IMR-90 (cell line): ENCODE results near the gene PRPF8. TPM values are rescaled to one million over a fixed set of nuclear protein-coding genes. Genes with fewer than 3 reads are reported as not detected.

Experiments
- ATAC-seq: fragments of 200-7000 bp; cut with Tn5 transposase; 2 replicates; pipeline ENCODE4 v1.9.1; 2020; ENCODE audit warnings: low read depth, mild to moderate bottlenecking, moderate library complexity
- BruUV-seq: library from RNA; stranded (reverse); fragments of 400-500 nt; replicated peaks from 2 replicates; lab custom pipeline; 2021; lab: Mats Ljungman, UMichigan
- CTCF ChIA-PET: fragments of 300-600 bp; formaldehyde crosslinking; extraction: SDS; loops from one replicate; lab custom pipeline; 2021; ENCODE audit warnings: antibody characterized with exemption; lab: Yijun Ruan, JAX
- POLR2A ChIA-PET: fragments of 300-600 bp; sonication (Branson Sonifier 250); formaldehyde crosslinking; loops from one replicate; lab custom pipeline; 2022; ENCODE audit warnings: antibody characterized with exemption; ENCODE audit not compliant: unreplicated experiment; lab: Charles Lee
- DNase-seq: peaks from one replicate; pipeline ENCODE4 v3.0.0; 2013
- H2AFZ ChIP-seq: replicated peaks from 2 replicates; pipeline ENCODE3; 2013; ENCODE audit warnings: low read length, mild to moderate bottlenecking; ENCODE audit not compliant: poor library complexity
- H2AK5ac ChIP-seq: 2 replicates; pipeline ENCODE4 v1.6.1; 2013; ENCODE audit warnings: low read depth, low read length, inconsistent platforms
- H2AK9ac ChIP-seq: replicated peaks from 2 replicates; pipeline ENCODE3; 2013; ENCODE audit warnings: mild to moderate bottlenecking, low read depth, low read length, moderate library complexity; ENCODE audit not compliant: poor library complexity
- H2BK120ac ChIP-seq: 2 replicates; pipeline ENCODE4 v1.6.1; 2013; ENCODE audit warnings: low read depth, low read length, inconsistent platforms
- H2BK15ac ChIP-seq: 3 replicates; pipeline ENCODE4 v1.6.1; 2013; ENCODE audit warnings: low read depth, low read length, inconsistent platforms
- H2BK20ac ChIP-seq: 2 replicates; pipeline ENCODE4 v1.6.1; 2013; ENCODE audit warnings: low read depth, mild to moderate bottlenecking, inconsistent platforms, low read length, moderate library complexity
- H2BK5ac ChIP-seq: 2 replicates; pipeline ENCODE4 v1.6.1; 2013; ENCODE audit warnings: mild to moderate bottlenecking, low read depth, low read length, inconsistent platforms; ENCODE audit not compliant: poor library complexity, severe bottlenecking
- H3K14ac ChIP-seq: replicated peaks from 2 replicates; pipeline ENCODE4 v1.6.1; 2013; ENCODE audit warnings: low read depth, low read length, inconsistent platforms
- H3K18ac ChIP-seq: 2 replicates; pipeline ENCODE4 v1.6.1; 2013; ENCODE audit warnings: low read depth, low read length, control low read depth
- H3K23ac ChIP-seq: 2 replicates; pipeline ENCODE4 v1.6.1; 2013; ENCODE audit warnings: low read depth, low read length, inconsistent platforms
- H3K27ac ChIP-seq: 2 replicates; pipeline ENCODE4 v1.5.1; 2013; ENCODE audit warnings: mild to moderate bottlenecking, control low read depth, low read length; ENCODE audit not compliant: insufficient read depth
- H3K27me3 ChIP-seq: 2 replicates; pipeline ENCODE4 v1.6.1; 2013; ENCODE audit warnings: low read length; ENCODE audit not compliant: control insufficient read depth, insufficient read depth
- H3K36me3 ChIP-seq: 2 replicates; pipeline ENCODE4 v1.6.1; 2013; ENCODE audit warnings: low read length, mixed read lengths; ENCODE audit not compliant: control insufficient read depth, insufficient read depth
- H3K4ac ChIP-seq: 2 replicates; pipeline ENCODE4 v1.6.1; 2013; ENCODE audit warnings: low read depth, low read length, inconsistent platforms
- H3K4me1 ChIP-seq: 2 replicates; pipeline ENCODE4 v1.6.1; 2013; ENCODE audit warnings: low read length, mixed read lengths; ENCODE audit not compliant: control insufficient read depth, insufficient read depth
- H3K4me2 ChIP-seq: 2 replicates; pipeline ENCODE4 v1.6.1; 2013; ENCODE audit warnings: low read depth, mild to moderate bottlenecking, control low read depth, low read length, moderate library complexity
- H3K4me3 ChIP-seq: 2 replicates; pipeline ENCODE4 v1.5.1; 2013; ENCODE audit warnings: low read depth, mild to moderate bottlenecking, control low read depth, low read length, moderate library complexity; ENCODE audit not compliant: insufficient read depth
- H3K56ac ChIP-seq: 2 replicates; pipeline ENCODE4 v1.6.1; 2013; ENCODE audit warnings: low read length, inconsistent platforms; ENCODE audit not compliant: insufficient read depth; ENCODE audit errors: extremely low read depth
- H3K79me1 ChIP-seq, 2 experiments: 2 replicates each; pipeline ENCODE4 v1.6.1; 2013; ENCODE audit warnings: low read length in 2 of 2, inconsistent platforms in 1 of 2, low read depth in 1 of 2
- H3K9ac ChIP-seq: 2 replicates; pipeline ENCODE4 v1.6.1; 2013; ENCODE audit warnings: low read depth, low read length, control low read depth
- H3K9me1 ChIP-seq: 2 replicates; pipeline ENCODE4 v1.6.1; 2013; ENCODE audit warnings: low read length, inconsistent platforms; ENCODE audit not compliant: insufficient read depth
- H3K9me3 ChIP-seq: 2 replicates; pipeline ENCODE4 v1.6.1; 2013; ENCODE audit warnings: low read length; ENCODE audit not compliant: control insufficient read depth, insufficient read depth
- H4K20me1 ChIP-seq: 2 replicates; pipeline ENCODE4 v1.6.1; 2013; ENCODE audit warnings: low read length, inconsistent platforms; ENCODE audit not compliant: insufficient read depth
- H4K5ac ChIP-seq: 2 replicates; pipeline ENCODE4 v1.6.1; 2013; ENCODE audit warnings: mild to moderate bottlenecking, low read depth, low read length, control low read depth
- H4K8ac ChIP-seq, 2 experiments: 2 replicates each; pipeline ENCODE4 v1.6.1; 2013; ENCODE audit warnings: low read depth in 2 of 2, low read length in 2 of 2, control low read depth in 1 of 2, inconsistent platforms in 1 of 2
- H4K91ac ChIP-seq: 2 replicates; pipeline ENCODE4 v1.6.1; 2013; ENCODE audit warnings: low read depth, low read length, inconsistent platforms; ENCODE audit not compliant: insufficient read depth
- BHLHE40 ChIP-seq: fragments of 150-350 bp; IDR thresholded peaks from 2 replicates; pipeline ENCODE4 v1.6.1; 2016; ENCODE audit warnings: mild to moderate bottlenecking, low read depth, low read length
- CEBPB ChIP-seq: IDR thresholded peaks from 2 replicates; pipeline ENCODE4 v1.6.1; 2012; ENCODE audit warnings: low read depth, low read length, improper control_type of control experiment
- CHD1 ChIP-seq: IDR thresholded peaks from 2 replicates; pipeline ENCODE4 v1.6.1; 2012; ENCODE audit warnings: low read depth, low read length, improper control_type of control experiment
- CTCF ChIP-seq: conservative IDR thresholded peaks from 2 replicates; pipeline ENCODE4 v1.5.1; 2012; ENCODE audit warnings: mild to moderate bottlenecking, low read depth, low read length, improper control_type of control experiment
- ELK1 ChIP-seq: fragments of 150-350 bp; IDR thresholded peaks from 2 replicates; pipeline ENCODE4 v1.6.1; 2016; ENCODE audit warnings: low read depth, mild to moderate bottlenecking, low read length, moderate library complexity, borderline replicate concordance
- FOS ChIP-seq: fragments of 150-350 bp; IDR thresholded peaks from 2 replicates; pipeline ENCODE4 v1.6.1; 2016; ENCODE audit warnings: low read depth, low read length
- MAFK ChIP-seq: IDR thresholded peaks from 2 replicates; pipeline ENCODE4 v1.6.1; 2012; ENCODE audit warnings: low read depth, low read length, improper control_type of control experiment
- MXI1 ChIP-seq: IDR thresholded peaks from 2 replicates; pipeline ENCODE4 v1.6.1; 2012; ENCODE audit warnings: low read depth, mild to moderate bottlenecking, low read length, moderate library complexity, borderline replicate concordance
- NFE2L2 ChIP-seq: fragments of 150-350 bp; IDR thresholded peaks from 2 replicates; pipeline ENCODE4 v1.6.1; 2016; ENCODE audit warnings: low read depth, mild to moderate bottlenecking, low read length
- POLR2A ChIP-seq: IDR thresholded peaks from 2 replicates; pipeline ENCODE4 v1.6.1; 2012; ENCODE audit warnings: mild to moderate bottlenecking, low read depth, low read length
- RAD21 ChIP-seq: IDR thresholded peaks from 2 replicates; pipeline ENCODE4 v1.6.1; 2012; ENCODE audit warnings: low read length, improper control_type of control experiment
- RCOR1 ChIP-seq: IDR thresholded peaks from 2 replicates; pipeline ENCODE4 v1.6.1; 2012; ENCODE audit warnings: mild to moderate bottlenecking, low read length, improper control_type of control experiment; ENCODE audit not compliant: insufficient replicate concordance
- RFX5 ChIP-seq: IDR thresholded peaks from 2 replicates; pipeline ENCODE4 v1.8.0; 2012; ENCODE audit warnings: low read depth, mild to moderate bottlenecking, low read length, moderate library complexity
- SMC3 ChIP-seq: fragments of 150-350 bp; IDR thresholded peaks from 2 replicates; pipeline ENCODE4 v1.6.1; 2016; ENCODE audit warnings: low read depth, mild to moderate bottlenecking, antibody characterized with exemption, low read length, moderate library complexity
- WGBS, 2 experiments: methylation state at CpG; one replicate each; pipeline versions ENCODE4 v1.1.5 to v1.1.7; 2013; ENCODE audit warnings: missing lambda C conversion rate in 2 of 2; ENCODE audit not compliant: insufficient read length in 1 of 2; ENCODE audit errors: extremely low coverage in 2 of 2; 5-methylcytosine and 5-hydroxymethylcytosine counted together
- dilution Hi-C: fragments of 300-500 bp; cut with HindIII; formaldehyde crosslinking; loops from one replicate; pipeline ENCODE4 v1.14.3; 2018; ENCODE audit warnings: low sequenced_read_pairs; ENCODE audit not compliant: unreplicated experiment
- in situ Hi-C: fragments of 300-500 bp; cut with MboI; formaldehyde crosslinking; loops from 3 replicates; pipeline ENCODE4 v1.14.3; 2019; ENCODE audit warnings: low sequenced_read_pairs, inconsistent platforms, mixed read lengths
- intact Hi-C: fragments of 100-400 bp; cut with micrococcal nuclease; formaldehyde crosslinking; loops from 2 replicates; pipeline ENCODE4 v1.10.0; 2022
- polyA plus RNA-seq, 3 experiments: library from polyadenylated mRNA; depleted of rRNA; stranded (reverse); fragments of >200 nt; gene quantifications; 2 replicates each; pipeline ENCODE4 v1.2.3, GENCODE V29; 2012; ENCODE audit warnings: low replicate concordance in 1 of 3
- total RNA-seq: library from RNA; depleted of rRNA; stranded (reverse); fragments of >200 nt; gene quantifications from 2 replicates; pipeline ENCODE4 v1.2.3, GENCODE V29; 2012
- TF ChIP-seq, protein P1 (sequence below): fragments of 150-350 bp; IDR thresholded peaks from 2 replicates; pipeline ENCODE4 v1.6.1; 2017; ENCODE audit warnings: mild to moderate bottlenecking, antibody characterized with exemption, low read length, low read depth

PRPF8 gene
- total and polyA plus RNA-seq, 2 of the 4 experiments (the other 2 are of a cell fraction), result 141 to 160 TPM

DNA sequence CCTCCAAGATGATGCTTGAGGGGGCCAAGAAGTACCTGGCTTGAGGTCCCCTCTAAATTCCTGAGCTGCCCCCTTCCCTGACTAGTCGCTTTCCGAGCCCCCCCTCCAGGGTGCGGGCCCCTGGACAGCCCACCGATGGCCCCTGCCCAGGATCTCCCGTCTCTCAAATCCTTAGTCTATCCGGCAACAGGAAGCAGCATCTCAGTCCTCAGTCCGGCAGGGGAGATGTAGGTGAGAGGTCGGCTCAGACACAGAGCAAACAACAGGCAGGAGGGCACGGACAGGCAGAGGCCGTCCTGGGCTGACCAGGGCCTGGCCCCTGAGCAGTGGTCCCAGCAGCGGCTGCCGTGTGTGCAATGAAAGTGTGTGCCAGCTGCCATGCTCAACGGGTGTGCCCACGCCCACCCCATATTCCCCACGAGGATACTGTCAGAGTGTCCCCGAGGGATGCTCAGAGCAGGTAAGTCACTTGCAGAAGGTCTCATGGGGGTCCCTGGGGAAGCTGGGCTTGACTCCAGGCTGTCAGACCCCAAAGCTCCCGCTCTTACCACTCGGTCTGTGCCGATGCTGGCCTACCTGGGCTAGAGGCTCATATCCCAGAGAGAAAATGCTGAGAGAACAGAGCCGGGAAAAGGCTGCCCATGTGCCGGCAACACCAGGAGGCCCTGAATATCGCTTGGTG, 63.3 kb downstream of the PRPF8 start:
- Histone ChIP-seq H3K4me2 (no peak overlapping the region), H4K91ac (no peak overlapping the region), H2AFZ (no peak overlapping the region), H4K5ac (no peak overlapping the region), H2AK5ac (no peak overlapping the region), H3K23ac (no peak overlapping the region), H3K27ac (no peak overlapping the region), H4K20me1 (no peaks in the 10 kb centered on the region), H3K4me3 (no peak overlapping the region), H4K8ac (no peak overlapping the region), H2BK20ac (no peak overlapping the region), H3K27me3 (no peaks in the 10 kb centered on the region), H3K9me3 (no peaks in the 10 kb centered on the region), H3K14ac (no peak overlapping the region), H2BK120ac (no peak overlapping the region), H3K36me3 (no peaks in the 10 kb centered on the region), H3K9ac (no peak overlapping the region), H2BK5ac (no peak overlapping the region), H3K4ac (no peak overlapping the region), H2AK9ac (no peak overlapping the region), H3K18ac (no peak overlapping the region), H3K79me1 (no peaks in the 10 kb centered on the region), H3K9me1 (no peaks in the 10 kb centered on the region), H3K4me1 (peaks cover 4% of the 10 kb centered on the region), H3K56ac (no peak overlapping the region), H2BK15ac (no peak overlapping the region)
- intact Hi-C loops, result no loop called here
- POLR2A ChIA-PET, result no interaction called here
- ATAC-seq, result no peak
- no TSS peak for BruUV-seq
- TF ChIP-seq MAFK, result no peak
- no peak for TF ChIP-seq RFX5
- no peak for TF ChIP-seq NFE2L2
- no peak for TF ChIP-seq SMC3
- TF ChIP-seq RAD21, result no peak
- no peak for TF ChIP-seq RCOR1
- TF ChIP-seq, protein P1, sequence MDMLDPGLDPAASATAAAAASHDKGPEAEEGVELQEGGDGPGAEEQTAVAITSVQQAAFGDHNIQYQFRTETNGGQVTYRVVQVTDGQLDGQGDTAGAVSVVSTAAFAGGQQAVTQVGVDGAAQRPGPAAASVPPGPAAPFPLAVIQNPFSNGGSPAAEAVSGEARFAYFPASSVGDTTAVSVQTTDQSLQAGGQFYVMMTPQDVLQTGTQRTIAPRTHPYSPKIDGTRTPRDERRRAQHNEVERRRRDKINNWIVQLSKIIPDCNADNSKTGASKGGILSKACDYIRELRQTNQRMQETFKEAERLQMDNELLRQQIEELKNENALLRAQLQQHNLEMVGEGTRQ, result no peak
- no peak for TF ChIP-seq BHLHE40
- TF ChIP-seq POLR2A, result no peak
- TF ChIP-seq CTCF, result no peak
- TF ChIP-seq CEBPB, result no peak
- no peak for TF ChIP-seq ELK1
- TF ChIP-seq FOS, result no peak
- no peak for TF ChIP-seq CHD1
- no peak for TF ChIP-seq MXI1
- 79% methylated on average over 11 of the region's 22 CpGs; no CpG with 5 or more reads in 1 of the 2 experiments for WGBS, 2 experiments
- no peak for DNase-seq
- in situ Hi-C loops, result no loop called here
- CTCF ChIA-PET, result no interaction called here
- dilution Hi-C loops, result no loop called here
